ENCODE measurements around the gene CCDC92. TPM values are rescaled to one million over a fixed set of nuclear protein-coding genes. Genes with fewer than 3 reads are reported as not detected.

CCDC92 gene
- total and polyA plus RNA-seq, 2 of the 8 experiments (the other 6 are each of a cell fraction or from before 2014, with no cell fraction given), result 0.43 to 0.51 TPM

GRCh38 chr12:124009781-124010180, 37.1 kb upstream of the CCDC92 start:
- Histone ChIP-seq H3K79me1 (ENCODE audit: low read depth, low read length) (no peaks in the 10 kb centered on the region; the same call in 1 of the 2 replicates), H3K9me3 (ENCODE audit: insufficient read depth in 2 of 2, low read depth in 1 of 2, low read length in 1 of 2) (no peaks in the 10 kb centered on the region), H3K9ac (replicated peaks in 1 of 4; ENCODE audit: extremely low read depth in 1 of 4, low read depth in 3 of 4, low read length in 3 of 4) (no peak overlapping the region), H3K36me3 (ENCODE audit: control insufficient read depth in 2 of 4, insufficient read depth in 4 of 4, low read length in 3 of 4) (peaks cover 0 to 16% (median 9%) of the 10 kb centered on the region in 4 experiments; a peak in 4 of 8 replicates), H2BK5ac (ENCODE audit: low read depth, low read length) (no peak overlapping the region), H3K23me2 (ENCODE audit: low read depth, low read length) (no peaks in the 10 kb centered on the region), H2AFZ (ENCODE audit: low read length) (no peak overlapping the region), H4K20me1 (replicated peaks in 1 of 2; ENCODE audit: control insufficient read depth in 1 of 2, insufficient read depth in 2 of 2, low read length in 2 of 2) (peaks cover 0 to 9% of the 10 kb centered on the region in 2 experiments), H2BK12ac (ENCODE audit: low read depth, low read length) (no peak overlapping the region), H4K5ac (ENCODE audit: insufficient read length, low read depth, low read length) (no peak overlapping the region), H3K23ac (ENCODE audit: insufficient read length) (no peak overlapping the region), H2AK5ac (ENCODE audit: low read depth, low read length) (no peak overlapping the region), H2BK120ac (replicated peaks; ENCODE audit: low read depth, low read length) (no peak overlapping the region), H3K27ac (ENCODE audit: low read depth, low read length) (no peak overlapping the region), H3K4ac (replicated peaks; ENCODE audit: insufficient read length, low read depth, low read length) (no peak overlapping the region), H3K4me1 (replicated peaks in 1 of 4; ENCODE audit: control insufficient read depth in 3 of 4, insufficient read depth in 4 of 4, low read length in 3 of 4) (no peaks in the 10 kb centered on the region), H3K56ac (replicated peaks; ENCODE audit: insufficient read length, low read depth, low read length) (no peak overlapping the region), H3K4me2 (ENCODE audit: insufficient read depth in 1 of 2, low read depth in 2 of 2, low read length in 2 of 2) (no peak overlapping the region), H3K27me3 (replicated peaks in 1 of 4; ENCODE audit: control insufficient read depth in 3 of 4, extremely low read depth in 1 of 4, insufficient read depth in 3 of 4, low read length in 3 of 4) (no peaks in the 10 kb centered on the region), H3K18ac (ENCODE audit: extremely low read depth, low read length) (no peak overlapping the region), H3K79me2 (ENCODE audit: control insufficient read depth in 1 of 2, insufficient read depth in 2 of 2, low read length in 2 of 2) (no peaks in the 10 kb centered on the region), H4K91ac (replicated peaks; ENCODE audit: insufficient read length, low read length) (no peak overlapping the region), H2BK15ac (ENCODE audit: low read length) (no peak overlapping the region), H4K8ac (ENCODE audit: extremely low read depth, insufficient read depth, low read length) (no peak overlapping the region), H3K14ac (ENCODE audit: insufficient read length) (no peak overlapping the region), H3K4me3 (ENCODE audit: extremely low read depth in 1 of 4, insufficient read depth in 2 of 4, low read depth in 3 of 4, low read length in 4 of 4) (no peak overlapping the region), H2BK20ac (ENCODE audit: low read length) (no peak overlapping the region)
- POLR2A ChIA-PET (ENCODE audit: partially characterized antibody), result no interaction called here
- WGBS, 2 experiments (ENCODE audit: extremely low coverage in 1 of 2, insufficient coverage in 1 of 2, insufficient read length in 1 of 2, insufficient replicate concordance in 2 of 2, low coverage in 1 of 2, low lambda C conversion rate in 2 of 2, missing lambda C conversion rate in 1 of 2), result 86% methylated on average over 6 of the region's 6 CpGs; no CpG with 5 or more reads in 1 of the 2 experiments
- DNase-seq (ENCODE audit: low read depth in 1 of 2, low spot score in 2 of 2) (no peak), FAIRE-seq (no peak)
- CTCF ChIA-PET (ENCODE audit: partially characterized antibody), result no interaction called here
- TF ChIP-seq CBX5 (IDR thresholded peaks at IDR 0.05; ENCODE audit: low read depth, low read length) (no peak), SP4 (IDR thresholded peaks at IDR 0.05; ENCODE audit: low read length) (no peak), EGR1 (IDR thresholded peaks at IDR 0.05; ENCODE audit: borderline replicate concordance, low read depth, low read length) (no peak), RFX5 (IDR thresholded peaks at IDR 0.05; ENCODE audit: borderline replicate concordance, low read depth, low read length) (no peak), POLR2A (IDR thresholded peaks at IDR 0.05; ENCODE audit: control extremely low read depth in 1 of 2, low read depth in 2 of 2, low read length in 2 of 2) (no peak), POU5F1 (IDR thresholded peaks at IDR 0.05; ENCODE audit: low read depth, low read length) (no peak), CHD1 (IDR thresholded peaks at IDR 0.05; ENCODE audit: low read depth, low read length) (no peak), NRF1 (IDR thresholded peaks at IDR 0.05; ENCODE audit: low read depth, low read length) (no peak)
